GM18498 (cell line): Measurements from ENCODE around the gene B3GALT5.
"Not testable (repeated sequence)": the region's sequence is repeated elsewhere in the genome, so short reads cannot be mapped to it uniquely, and the experiment has no call there.

Source experiments
- ATAC-seq: cut with Tn5 transposase; IDR thresholded peaks from one replicate; pipeline ENCODE4 v1.9.1; 2021; ENCODE audit warnings: mild to moderate bottlenecking, moderate library complexity; ENCODE audit not compliant: unreplicated experiment

The B3GALT5 gene, protein sequence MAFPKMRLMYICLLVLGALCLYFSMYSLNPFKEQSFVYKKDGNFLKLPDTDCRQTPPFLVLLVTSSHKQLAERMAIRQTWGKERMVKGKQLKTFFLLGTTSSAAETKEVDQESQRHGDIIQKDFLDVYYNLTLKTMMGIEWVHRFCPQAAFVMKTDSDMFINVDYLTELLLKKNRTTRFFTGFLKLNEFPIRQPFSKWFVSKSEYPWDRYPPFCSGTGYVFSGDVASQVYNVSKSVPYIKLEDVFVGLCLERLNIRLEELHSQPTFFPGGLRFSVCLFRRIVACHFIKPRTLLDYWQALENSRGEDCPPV

DNA sequence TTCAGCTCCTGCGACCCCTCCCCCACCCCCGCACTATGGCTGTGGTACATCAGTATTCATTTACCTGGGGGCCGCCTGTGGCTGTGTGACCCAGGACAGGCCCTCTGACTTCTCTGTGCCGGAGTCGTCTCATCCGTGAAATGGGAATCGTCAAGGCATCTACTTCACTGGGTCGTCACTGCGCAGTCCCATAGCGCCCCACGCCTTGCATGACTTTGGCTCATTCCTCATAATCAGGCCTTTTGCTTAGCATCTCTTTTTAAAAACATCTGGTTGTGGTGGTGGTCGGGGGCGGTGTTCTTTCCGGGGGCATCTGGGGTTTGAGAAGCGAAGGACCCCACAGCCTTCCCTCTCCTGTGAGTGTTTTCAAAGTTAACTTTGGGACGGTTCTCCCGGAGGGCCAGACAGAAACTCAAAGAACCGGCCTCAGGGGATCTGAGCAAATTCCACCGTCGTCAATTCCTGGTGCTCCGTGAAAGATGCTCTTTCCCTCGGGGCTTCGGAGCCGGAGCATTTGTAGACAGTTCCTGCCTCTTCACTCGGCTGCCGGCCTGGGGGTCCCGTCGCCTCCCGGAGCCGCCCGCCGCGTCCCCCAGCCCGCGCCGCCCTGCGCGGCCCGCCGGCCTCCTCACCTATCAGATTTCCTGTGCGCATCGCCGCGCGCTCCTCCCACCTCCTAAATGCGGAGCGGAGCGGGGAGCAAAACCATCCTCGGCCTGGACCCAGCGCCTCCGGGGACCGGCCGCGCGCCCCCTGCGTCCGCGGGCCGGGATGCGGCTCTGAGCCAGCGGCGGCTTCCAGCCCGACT, at the start of gene B3GALT5:
Gene B3GALT5 (plus strand): TSS at position 708 of the 808 bp plus-strand sequence. CDS start 47,620 bp downstream, outside the sequence.
- no peak for ATAC-seq

DNA sequence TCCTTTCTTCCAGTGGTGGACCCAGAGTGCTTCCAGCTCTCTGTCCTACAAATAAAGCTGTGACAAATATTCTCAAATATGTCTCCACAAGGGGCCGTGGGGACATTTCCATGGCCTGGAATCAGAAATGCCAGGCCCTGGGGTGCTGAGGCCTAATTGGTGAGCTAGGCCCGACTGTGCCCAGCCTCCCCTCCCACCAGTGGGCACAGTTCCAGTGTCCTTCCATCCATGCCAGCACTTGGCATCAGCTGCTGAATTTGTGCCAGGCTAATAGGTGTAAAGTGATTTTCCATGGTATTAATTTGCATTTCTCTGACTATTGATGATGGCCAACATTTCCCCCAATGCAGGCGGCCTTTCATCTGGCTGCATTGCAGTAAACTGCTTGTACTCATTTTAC, 48.5 kb upstream of the B3GALT5 start:
- ATAC-seq = no peak

DNA sequence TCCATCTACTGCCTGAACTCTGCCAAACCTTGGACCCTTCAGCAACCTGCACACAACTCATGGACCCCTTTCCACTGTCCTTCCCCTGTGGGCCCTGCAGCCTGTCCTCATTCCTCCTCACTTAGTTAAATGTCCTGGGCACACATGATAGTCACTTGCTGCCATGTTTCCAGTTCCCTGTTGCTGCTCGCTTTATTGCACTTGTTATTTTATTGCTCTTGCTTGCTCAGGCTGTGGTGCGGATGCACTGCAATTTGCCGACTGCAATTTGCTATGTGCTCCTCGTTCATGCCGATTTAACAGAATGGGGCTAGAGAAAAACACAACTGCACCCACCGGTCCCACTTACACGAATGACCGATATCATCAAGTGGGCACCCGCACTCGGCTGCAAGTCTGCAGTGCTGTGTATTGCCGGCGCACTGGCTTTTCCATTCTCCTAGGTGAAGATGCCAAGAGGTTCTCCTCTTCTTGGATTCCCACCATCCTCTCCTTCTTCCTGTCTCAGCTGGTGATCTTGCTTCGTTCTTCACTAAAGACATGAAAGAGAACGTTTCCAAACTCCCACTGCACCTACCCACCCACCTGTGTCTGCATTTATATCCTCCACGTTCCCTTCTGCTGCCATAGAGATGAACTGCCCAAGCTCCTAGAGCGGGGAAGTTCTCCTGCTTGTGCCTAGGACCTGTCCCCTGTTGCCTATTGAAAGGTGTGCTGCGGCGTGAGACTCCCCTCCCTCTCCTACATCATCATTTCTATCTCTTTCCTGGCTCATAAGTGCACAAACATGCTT, 45.4 kb upstream of the B3GALT5 start:
- no peak for ATAC-seq

DNA sequence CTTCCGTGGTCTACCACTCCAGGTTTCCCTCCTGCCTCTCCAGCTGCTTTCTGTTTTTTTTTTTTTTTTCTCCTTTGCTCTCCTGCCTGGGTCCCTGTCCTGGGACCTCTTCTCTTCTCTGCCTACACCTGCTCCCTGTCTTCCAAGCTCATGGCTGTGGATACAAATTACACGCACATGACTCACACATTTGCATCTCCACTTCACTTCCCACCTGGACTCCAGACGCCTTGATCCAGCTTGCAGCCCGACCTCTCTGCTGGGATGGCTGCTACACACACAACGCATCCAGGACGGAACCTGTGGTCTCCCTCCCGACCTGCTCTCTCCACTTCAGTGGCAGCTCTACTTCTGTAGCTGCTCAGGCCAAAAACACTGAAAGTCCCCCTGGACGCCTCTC, 44.4 kb upstream of the B3GALT5 start:
- ATAC-seq = no peak

DNA sequence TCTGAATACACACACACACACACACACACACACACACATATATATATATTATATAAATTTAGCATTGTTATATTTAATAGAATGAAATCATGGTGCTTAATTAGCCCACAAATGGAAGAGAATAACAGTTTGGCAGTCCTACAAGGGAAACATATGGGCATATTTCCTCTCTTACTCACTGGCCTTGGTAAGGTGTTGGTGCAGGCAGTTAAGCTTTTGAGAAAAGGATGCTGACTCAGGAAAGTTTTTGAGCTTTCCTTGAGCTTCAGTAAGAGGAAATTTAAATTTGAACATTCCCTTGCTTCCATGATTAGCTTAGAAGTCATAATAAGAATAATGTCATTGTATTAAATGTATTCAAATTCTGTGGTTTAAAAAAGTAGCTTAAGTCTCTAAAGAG, 37.0 kb upstream of the B3GALT5 start:
- ATAC-seq = no peak

DNA sequence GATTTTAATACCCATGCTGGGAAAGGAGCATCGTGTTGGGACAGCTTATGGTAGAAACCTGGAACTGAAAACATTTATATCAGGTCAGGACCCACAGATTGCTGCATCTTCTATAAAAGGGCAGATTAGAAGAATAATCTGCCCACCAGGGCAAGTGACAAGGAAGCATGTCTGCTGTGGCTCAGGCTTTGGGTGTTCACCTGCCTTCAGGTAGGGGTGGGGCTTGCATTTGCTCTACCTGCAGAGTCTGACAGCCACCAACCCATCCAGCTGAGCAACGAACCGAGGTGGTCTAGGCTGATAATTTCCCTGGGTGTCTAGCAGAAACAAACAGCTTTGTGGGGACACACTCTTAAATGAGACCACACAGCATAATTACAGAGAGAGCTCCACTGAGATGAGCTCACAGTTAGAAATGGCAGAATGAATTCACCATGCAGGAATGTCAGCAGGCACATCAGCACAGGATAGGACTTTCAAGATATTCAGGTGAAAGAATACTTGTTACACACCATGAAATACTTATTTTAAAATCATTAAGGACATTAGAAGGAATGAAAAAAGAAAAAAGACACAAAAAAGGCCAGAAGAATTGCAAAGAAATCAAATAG, 36.1 kb upstream of the B3GALT5 start:
- no peak for ATAC-seq

DNA sequence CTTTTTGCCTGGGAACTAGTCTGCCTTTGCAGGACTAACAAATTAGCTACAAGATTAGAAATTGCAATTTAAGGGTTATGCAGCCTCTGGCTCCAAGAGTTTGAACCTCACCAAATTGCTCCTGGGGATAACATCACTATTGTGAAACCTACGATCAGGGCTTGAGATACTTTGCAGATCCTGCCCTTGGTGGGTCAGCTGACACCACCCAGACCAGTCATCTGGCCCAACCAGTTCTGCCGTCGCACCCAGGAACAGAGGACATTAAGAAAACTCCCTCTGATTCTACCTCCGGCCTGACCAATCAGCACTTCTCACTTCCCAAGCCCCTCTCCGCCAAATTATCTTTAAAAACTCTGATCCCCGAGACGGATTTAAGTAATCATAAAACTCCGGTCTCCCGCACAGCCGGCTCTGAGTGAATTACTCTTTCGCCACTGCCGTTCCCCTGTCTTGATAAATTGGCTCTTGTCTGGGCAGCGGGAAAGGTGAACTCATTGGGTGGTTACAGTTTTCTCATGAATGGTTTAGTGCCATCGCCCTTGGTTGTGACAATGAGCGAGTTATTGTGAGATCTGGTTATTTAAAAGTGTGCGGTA, 32.9 kb upstream of the B3GALT5 start:
- no peak for ATAC-seq

DNA sequence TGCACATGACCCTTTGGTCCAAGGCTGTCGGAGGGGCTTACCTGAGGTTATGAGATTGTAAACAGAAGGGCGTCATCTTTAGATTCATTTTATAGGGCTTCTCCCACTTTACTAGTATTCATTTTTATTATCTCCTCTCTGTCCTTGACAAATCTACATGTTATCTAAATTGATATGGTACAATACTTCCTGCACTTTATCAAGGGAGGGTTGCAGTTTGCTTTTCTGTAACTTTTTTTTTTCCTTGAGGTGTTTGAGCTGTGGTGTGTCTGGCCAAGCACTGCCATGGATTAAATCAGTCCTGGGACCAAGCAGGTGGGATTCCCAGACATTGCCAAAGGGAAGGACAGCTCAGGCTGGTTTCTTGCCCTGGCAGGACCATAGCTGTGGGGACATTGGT, 32.0 kb upstream of the B3GALT5 start:
- no peak for ATAC-seq

DNA sequence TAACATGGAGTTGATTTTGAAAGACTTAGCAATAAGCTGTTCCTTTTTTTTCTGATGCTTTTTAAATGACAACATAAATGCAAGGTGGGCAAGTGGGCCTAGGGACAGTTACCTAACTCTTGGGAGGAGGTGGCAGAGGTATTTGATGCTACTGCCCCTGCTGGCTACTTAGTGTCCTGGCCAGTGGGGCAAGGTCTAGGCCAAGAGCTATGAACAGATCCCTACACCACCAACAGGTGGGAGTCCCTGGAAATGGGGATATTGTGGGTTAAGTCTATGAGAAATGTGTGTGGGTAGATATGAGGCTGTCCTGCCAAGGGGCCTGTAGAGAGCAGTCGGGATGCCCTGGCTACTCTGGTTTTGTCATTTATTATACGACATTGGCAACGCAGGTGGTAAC, 31.3 kb upstream of the B3GALT5 start:
- ATAC-seq = no peak

DNA sequence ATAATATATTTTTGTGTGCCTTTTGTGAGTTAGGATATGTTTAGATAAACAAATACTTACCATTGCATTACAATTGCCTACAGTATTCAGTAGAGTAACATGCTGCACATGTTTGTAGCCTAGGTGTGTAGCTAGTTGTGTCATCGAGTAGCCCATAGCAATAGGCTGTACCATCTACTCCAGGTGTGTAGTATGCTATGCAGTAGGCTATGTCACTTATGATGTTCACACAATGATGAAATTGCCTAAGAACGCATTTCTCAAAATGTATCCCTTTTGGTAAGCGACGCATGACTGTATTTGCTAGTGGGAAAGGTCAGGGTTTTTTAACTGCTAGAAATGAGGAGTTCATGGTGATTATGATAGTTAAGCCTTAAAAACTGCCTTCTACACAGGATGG, 30.0 kb upstream of the B3GALT5 start:
- ATAC-seq = no peak

DNA sequence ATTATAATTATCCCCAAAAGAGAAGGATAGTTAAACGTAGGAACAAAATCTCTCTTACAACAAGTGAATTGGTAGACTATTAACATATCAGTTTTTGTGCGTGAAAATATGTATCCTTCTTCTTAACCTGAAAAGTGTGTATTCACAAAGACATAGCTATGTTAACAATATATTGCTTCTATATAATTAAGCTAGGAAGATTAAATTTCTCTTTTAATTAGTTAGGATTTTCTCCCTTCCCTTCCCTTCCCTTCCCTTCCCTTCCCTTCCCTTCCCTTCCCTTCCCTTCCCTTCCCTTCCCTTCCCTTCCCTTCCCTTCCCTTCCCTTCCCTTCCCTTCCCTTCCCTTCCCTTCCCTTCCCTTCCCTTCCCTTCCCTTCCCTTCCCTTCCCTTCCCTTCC, 29.2 kb upstream of the B3GALT5 start:
- ATAC-seq = not testable (repeated sequence)

DNA sequence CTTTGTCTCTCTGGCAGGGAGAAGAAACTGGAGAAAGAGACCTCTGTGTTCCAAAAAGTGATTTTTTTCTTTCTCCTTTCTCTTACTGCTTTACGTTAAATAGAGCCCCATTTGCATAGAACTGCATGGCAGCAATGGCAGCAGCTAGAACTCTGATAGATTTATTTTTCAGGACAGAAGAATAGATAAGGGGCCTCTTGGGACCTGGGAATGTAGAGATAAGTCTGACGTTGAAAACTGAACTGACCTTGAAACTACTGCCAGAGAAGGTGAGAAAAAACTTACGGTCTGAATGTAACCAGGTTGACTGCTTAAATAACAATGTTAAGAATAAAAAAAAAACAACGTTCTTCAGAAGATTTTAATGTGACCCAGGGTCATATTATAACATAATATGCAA, 25.4 kb upstream of the B3GALT5 start:
- no peak for ATAC-seq

DNA sequence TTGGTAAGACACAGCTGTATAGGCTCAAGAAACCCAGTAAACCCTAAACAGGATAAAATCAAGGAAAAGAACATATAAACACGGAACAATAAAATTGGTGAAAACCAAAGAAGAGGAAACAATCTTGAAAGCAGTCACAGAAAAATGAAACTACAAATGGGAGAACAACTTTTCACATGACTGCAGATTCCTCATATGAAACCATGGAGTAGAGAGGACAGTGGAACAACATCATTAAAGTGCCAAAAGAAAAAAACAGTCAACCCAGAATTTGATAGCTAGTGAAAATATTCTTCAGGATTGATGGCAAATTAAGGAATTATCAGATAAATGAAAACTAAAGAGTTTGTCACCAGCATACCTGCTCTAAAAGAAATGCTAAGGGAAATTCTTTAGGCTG, 23.9 kb upstream of the B3GALT5 start:
- ATAC-seq = no peak

DNA sequence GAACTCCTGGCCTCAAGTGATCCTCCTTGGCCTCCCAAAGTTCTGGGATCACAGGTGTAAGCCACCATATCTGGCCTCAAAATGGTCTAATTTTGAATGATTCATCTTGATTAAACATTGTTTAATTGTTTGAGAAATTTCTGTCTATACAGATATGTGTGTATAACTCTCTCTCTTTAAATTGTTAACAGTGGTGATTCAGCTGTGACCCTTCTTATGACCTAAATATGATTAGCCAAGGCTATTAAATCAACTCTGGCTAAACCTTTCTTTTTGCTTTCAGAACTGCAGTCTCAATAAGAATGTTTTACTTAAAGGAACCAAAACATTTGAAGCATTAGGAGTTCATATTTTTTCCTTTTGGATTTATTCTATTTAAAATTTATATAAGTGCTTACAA, 19.2 kb upstream of the B3GALT5 start:
- no peak for ATAC-seq

DNA sequence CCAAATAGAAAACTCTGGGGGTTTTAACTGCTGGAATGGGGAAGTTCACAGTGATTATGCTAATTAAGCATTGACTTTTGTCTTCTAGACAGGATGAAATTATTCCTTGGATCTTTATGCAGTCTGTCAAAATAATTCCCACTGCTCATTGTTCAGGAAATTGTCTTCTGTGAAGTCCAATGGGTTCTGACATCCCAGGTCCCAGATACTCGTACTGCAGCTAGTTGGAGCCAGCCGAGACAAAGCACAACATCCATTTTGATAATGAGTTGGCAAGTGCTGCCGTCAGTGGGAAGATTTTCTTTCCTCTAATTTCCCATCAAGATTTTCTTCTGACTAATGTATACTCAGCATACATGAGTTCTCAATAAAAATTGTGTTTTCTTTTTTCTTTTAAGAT, 17.3 kb upstream of the B3GALT5 start:
- ATAC-seq = no peak

DNA sequence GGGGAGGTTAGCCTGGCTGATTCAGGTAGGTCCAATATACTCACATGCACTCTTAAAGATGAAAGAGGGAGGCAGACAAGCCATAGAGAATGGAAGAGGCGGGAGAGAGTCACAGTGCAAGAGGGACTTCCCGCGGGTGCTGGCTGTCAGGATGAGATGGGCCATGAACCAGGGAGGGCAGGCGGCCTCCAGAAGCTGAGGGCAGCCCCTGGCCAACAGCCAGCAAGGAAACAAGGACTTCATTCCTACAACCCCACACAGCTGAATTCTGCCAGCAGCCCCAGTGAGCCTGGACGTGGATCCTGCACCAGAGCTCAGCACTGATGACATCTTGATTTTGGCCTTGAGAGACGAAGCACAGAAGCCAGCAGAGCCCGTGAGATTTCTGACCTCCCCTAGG, 15.1 kb upstream of the B3GALT5 start:
- no peak for ATAC-seq

DNA sequence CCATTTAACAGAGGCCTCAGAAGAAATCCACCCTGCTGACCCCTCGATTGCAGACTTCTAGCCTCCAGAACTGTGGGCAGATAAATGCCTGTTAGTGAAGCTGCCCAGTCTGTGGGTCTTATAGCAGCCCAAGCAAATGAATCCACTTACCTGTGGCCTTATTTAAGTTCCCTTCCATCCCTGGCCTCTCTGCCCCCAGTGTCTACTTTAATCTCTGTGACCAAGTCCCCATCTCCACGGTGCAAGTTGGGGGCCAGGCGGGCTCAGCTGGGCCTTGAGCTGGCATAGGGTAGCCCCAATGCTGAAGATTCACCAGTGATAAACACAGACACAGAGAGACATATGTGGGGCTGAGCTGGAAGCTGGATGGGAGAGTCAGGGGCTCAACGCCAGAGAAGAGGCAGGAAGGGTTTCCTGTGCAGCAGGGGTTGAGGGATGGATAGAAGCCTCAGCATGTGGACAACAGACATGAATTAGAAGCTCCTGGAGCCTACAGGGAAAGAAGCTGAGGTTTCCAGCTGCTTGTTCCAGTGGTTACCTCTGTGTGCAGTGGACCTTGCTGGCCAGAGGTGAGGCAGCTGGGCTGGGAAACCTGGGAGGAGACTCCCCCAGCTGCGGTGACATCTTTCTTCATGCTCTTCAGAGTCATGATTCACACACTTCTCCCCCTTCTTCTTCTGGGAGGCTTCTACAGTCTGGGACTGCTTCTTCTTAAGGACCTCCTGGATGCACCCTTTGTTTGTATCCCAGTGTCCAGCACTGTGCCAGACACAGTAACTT, 13.4 kb upstream of the B3GALT5 start:
- no peak for ATAC-seq

DNA sequence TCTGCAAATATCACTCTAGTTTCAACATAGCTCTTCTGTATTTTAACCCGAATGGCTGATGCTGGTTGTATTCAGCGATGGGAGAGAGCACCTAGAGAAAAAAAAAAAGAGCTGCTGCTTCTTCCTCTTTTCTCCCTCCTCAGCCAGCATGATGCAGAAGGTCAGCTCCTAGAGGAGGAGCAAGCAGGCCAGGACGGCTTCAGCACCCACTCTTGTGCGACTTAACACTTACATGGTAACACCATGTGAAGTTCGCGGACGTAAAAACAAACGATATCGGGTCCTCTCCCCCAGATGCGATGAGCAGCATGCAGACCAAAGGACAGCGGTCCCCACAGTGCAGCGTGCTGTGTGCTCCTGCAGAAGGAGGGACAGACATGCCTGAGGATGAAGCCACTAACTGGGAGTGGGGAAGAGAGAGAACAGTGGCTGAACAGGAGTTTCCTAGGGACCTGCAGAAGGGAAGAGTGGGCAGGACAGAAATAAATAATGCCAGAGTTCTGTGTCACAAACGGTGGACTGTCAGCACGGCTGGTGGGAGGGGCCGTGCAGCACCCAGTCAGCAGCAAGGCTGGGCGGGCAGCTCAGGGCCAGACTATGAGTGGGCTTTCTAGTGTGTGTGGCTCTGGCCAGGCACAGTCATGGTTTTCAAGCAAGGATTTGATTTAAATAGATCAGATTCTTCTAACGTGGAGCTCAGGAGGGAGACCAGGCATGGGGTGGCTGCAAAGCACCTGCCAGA, 11.4 kb upstream of the B3GALT5 start:
- ATAC-seq = no peak

DNA sequence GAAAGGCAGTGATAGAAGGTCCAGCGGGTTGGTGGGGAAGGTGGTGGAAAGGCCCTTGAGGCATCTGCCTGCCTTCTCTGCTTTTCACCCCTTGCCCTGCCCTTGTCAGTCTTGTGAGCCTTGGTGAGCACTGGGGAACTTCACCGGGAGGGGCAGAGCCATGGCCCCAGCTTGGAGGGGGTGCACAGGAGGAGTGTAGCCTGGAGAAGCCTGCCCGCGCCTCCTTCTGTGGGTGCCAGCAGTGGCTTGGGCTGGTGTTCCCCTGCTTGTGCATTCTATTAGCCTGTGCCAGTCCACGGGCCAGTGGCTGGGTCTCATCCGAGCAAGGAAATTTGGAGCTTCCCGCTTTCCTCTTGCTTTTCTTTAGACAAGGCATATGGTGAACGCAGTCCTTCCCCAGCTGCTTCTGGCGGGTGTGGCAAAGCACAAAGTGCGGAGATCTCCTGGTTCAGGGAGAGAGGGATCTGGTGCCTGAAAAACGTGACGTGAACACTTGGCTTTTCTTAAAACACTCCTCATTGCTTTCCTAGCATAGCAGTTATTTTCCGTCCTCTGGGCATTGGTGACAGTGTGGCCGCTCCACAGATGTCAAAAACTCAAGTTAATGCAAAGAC, 10.6 kb upstream of the B3GALT5 start:
- no peak for ATAC-seq
